SK-N-SH (cell line): ENCODE data around the gene HK2. TPM values are rescaled to one million over a fixed set of nuclear protein-coding genes. Genes with fewer than 3 reads are reported as not detected.

ENCODE experiments used
- CTCF ChIA-PET: fragments of 300-600, 350-600 bp; formaldehyde crosslinking; extraction: SDS; loops from one replicate; lab custom pipeline; 2021; lab: Yijun Ruan, JAX
- POLR2A ChIA-PET: fragments of 350-600 bp; sonication (Branson Sonifier 250); formaldehyde crosslinking; extraction: SDS; loops from one replicate; lab custom pipeline; 2020; ENCODE audit warnings: antibody characterized with exemption, inconsistent platforms; lab: Yijun Ruan, JAX
- DNase-seq: peaks from one replicate; pipeline ENCODE4 v3.0.0; 2012
- H2AFZ ChIP-seq: fragments of 200-600 bp; sonication (generic); 2 replicates; pipeline ENCODE4 v1.8.1; 2016; ENCODE audit warnings: antibody characterized with exemption, mild to moderate bottlenecking, low read depth
- H3F3A ChIP-seq: fragments of 200-600 bp; sonication (generic); replicated peaks from 2 replicates; pipeline ENCODE3; 2016; ENCODE audit warnings: antibody characterized with exemption, mild to moderate bottlenecking; ENCODE audit not compliant: insufficient read depth
- H3K27ac ChIP-seq, 2 experiments: fragments of 200-500 bp in 1 of 2; fragments of 200-600 bp in 1 of 2; sonication (Bioruptor generic) in 1 of 2; sonication (generic), shearing (Covaris generic) in 1 of 2; 2 replicates each; pipeline versions ENCODE4 v1.5.1 to v1.6.1; 2014 to 2016; ENCODE audit warnings: low read depth in 2 of 2, inconsistent platforms in 1 of 2, low read length in 1 of 2, mild to moderate bottlenecking in 1 of 2, mixed read lengths in 1 of 2
- H3K27me3 ChIP-seq: fragments of 200-600 bp; sonication (generic), shearing (Covaris generic); 2 replicates; pipeline ENCODE4 v1.6.1; 2016; ENCODE audit warnings: mixed run types; ENCODE audit not compliant: insufficient read depth
- H3K36me3 ChIP-seq, 2 experiments: fragments of 200-500 bp in 1 of 2; fragments of 200-600 bp in 1 of 2; sonication (Bioruptor generic) in 1 of 2; sonication (generic) in 1 of 2; replicated peaks in 1 of 2; 2 replicates each; pipeline versions ENCODE3 to v1.5.1; 2014 to 2016; ENCODE audit warnings: low read length in 1 of 2, mild to moderate bottlenecking in 1 of 2; ENCODE audit not compliant: insufficient read depth in 2 of 2, control insufficient read depth in 1 of 2
- H3K4me1 ChIP-seq, 2 experiments: fragments of 200-500 bp in 1 of 2; fragments of 200-600 bp in 1 of 2; sonication (Bioruptor generic) in 1 of 2; sonication (generic), shearing (Covaris generic) in 1 of 2; 2 replicates each; pipeline versions ENCODE4 v1.5.1 to v1.6.1; 2014 to 2016; ENCODE audit warnings: low read depth in 1 of 2, low read length in 1 of 2, mixed run types in 1 of 2; ENCODE audit not compliant: insufficient read depth in 2 of 2, control insufficient read depth in 1 of 2
- H3K4me2 ChIP-seq: fragments of 200-600 bp; sonication (generic), shearing (Covaris generic); 2 replicates; pipeline ENCODE4 v1.6.1; 2017; ENCODE audit warnings: mixed run types
- H3K4me3 ChIP-seq, 2 experiments: fragments of 200-500 bp in 1 of 2; fragments of 200-600 bp in 1 of 2; sonication (Bioruptor generic) in 1 of 2; sonication (generic), shearing (Covaris generic) in 1 of 2; 2 replicates each; pipeline versions ENCODE4 v1.5.1 to v1.8.1; 2014 to 2016; ENCODE audit warnings: low read depth in 2 of 2, inconsistent platforms in 1 of 2, low read length in 1 of 2, mild to moderate bottlenecking in 1 of 2, mixed read lengths in 1 of 2, moderate library complexity in 1 of 2
- H3K79me2 ChIP-seq: fragments of 200-600 bp; sonication (generic); 2 replicates; pipeline ENCODE4 v1.8.1; 2017; ENCODE audit warnings: mild to moderate bottlenecking; ENCODE audit not compliant: insufficient read depth
- H3K9ac ChIP-seq: fragments of 200-600 bp; sonication (generic); 2 replicates; pipeline ENCODE4 v1.6.1; 2017; ENCODE audit warnings: mixed run types
- H3K9me2 ChIP-seq: fragments of 200-600 bp; sonication (generic); 2 replicates; pipeline ENCODE4 v1.6.1; 2017; ENCODE audit warnings: mixed run types
- H3K9me3 ChIP-seq: fragments of 200-600 bp; sonication (generic); 2 replicates; pipeline ENCODE4 v1.6.1; 2017; ENCODE audit warnings: mixed run types, mild to moderate bottlenecking, moderate library complexity
- H4K20me1 ChIP-seq: fragments of 200-600 bp; sonication (generic); 2 replicates; pipeline ENCODE4 v1.6.1; 2017; ENCODE audit warnings: mild to moderate bottlenecking, mixed run types; ENCODE audit not compliant: insufficient read depth
- CTCF ChIP-seq: fragments of 200-600 bp; sonication (generic); IDR thresholded peaks from 2 replicates; pipeline ENCODE4 v1.6.1; 2017; ENCODE audit warnings: antibody characterized with exemption, mild to moderate bottlenecking, moderate library complexity
- ELF1 ChIP-seq: IDR thresholded peaks from 2 replicates; pipeline ENCODE4 v1.4.0; 2012
- EZH2phosphoT487 ChIP-seq: fragments of 200-600 bp; sonication (generic); IDR thresholded peaks from 2 replicates; pipeline ENCODE4 v1.6.1; 2017; ENCODE audit warnings: low read depth, mixed run types, mild to moderate bottlenecking, antibody characterized with exemption, moderate library complexity, borderline replicate concordance
- GATA2 ChIP-seq: sonication (generic); formaldehyde crosslinking; IDR thresholded peaks from 2 replicates; pipeline ENCODE4 v1.5.0; 2020; ENCODE audit warnings: mild to moderate bottlenecking, missing genetic modification reagents
- IRF3 ChIP-seq: fragments of 150-350 bp; IDR thresholded peaks from 2 replicates; pipeline ENCODE4 v1.6.1; 2016; ENCODE audit warnings: mild to moderate bottlenecking, low read depth, low read length
- MEF2A ChIP-seq: IDR thresholded peaks from 2 replicates; pipeline ENCODE4 v1.4.0; 2012; ENCODE audit warnings: low read depth, borderline replicate concordance
- MXI1 ChIP-seq: IDR thresholded peaks from 2 replicates; pipeline ENCODE4 v1.6.1; 2012; ENCODE audit warnings: mild to moderate bottlenecking, low read depth, low read length, improper control_type of control experiment
- NRF1 ChIP-seq: IDR thresholded peaks from 2 replicates; pipeline ENCODE4 v1.6.1; 2012; ENCODE audit warnings: low read depth, mild to moderate bottlenecking, low read length
- POLR2AphosphoS5 ChIP-seq: IDR thresholded peaks from 2 replicates; pipeline ENCODE4 v1.6.1; 2012; ENCODE audit warnings: low read depth, low read length
- RAD21 ChIP-seq: IDR thresholded peaks from 2 replicates; pipeline ENCODE4 v1.6.1; 2012; ENCODE audit warnings: mild to moderate bottlenecking, low read length
- RCOR1 ChIP-seq: fragments of 150-350 bp; IDR thresholded peaks from 2 replicates; pipeline ENCODE4 v1.6.1; 2017; ENCODE audit warnings: antibody characterized with exemption, low read length
- REST ChIP-seq: IDR thresholded peaks from 2 replicates; pipeline ENCODE4 v1.6.1; 2012; ENCODE audit warnings: mild to moderate bottlenecking, low read depth, low read length, moderate library complexity
- RXRA ChIP-seq: IDR thresholded peaks from 2 replicates; pipeline ENCODE4 v1.4.0; 2012; ENCODE audit warnings: low read depth, mild to moderate bottlenecking, borderline replicate concordance
- SMC3 ChIP-seq: IDR thresholded peaks from 2 replicates; pipeline ENCODE4 v1.6.1; 2012; ENCODE audit warnings: low read depth, low read length, improper control_type of control experiment
- TCF12 ChIP-seq: IDR thresholded peaks from 2 replicates; pipeline ENCODE4 v1.4.0; 2012
- USF1 ChIP-seq: IDR thresholded peaks from 2 replicates; pipeline ENCODE4 v1.4.0; 2012; ENCODE audit warnings: low read depth, borderline replicate concordance
- WGBS: methylation state at CpG from one replicate; pipeline ENCODE4 v1.1.6; 2017; ENCODE audit warnings: low lambda C conversion rate; 5-methylcytosine and 5-hydroxymethylcytosine counted together
- polyA plus RNA-seq, 3 experiments: library from polyadenylated mRNA; depleted of rRNA; stranded (reverse); fragments of >200 nt; gene quantifications; 2 replicates each; pipeline ENCODE4 v1.2.3, GENCODE V29; 2012

Gene HK2
- polyA plus RNA-seq, 1 of the 3 experiments (the other 2 are of a cell fraction), result 13.5 TPM

- no peaks in the 10 kb centered on the region for H3K36me3 ChIP-seq
- POLR2A ChIA-PET, result no interaction called here
Observed at GRCh38 chr2:74937221-74937880, 103.4 kb downstream of the HK2 start.

More at GRCh38 chr2:74937221-74937880, 103.4 kb downstream of the HK2 start:
- TF ChIP-seq RCOR1 (no peak), GATA2 (CRISPR knock-in tag) (no peak), IRF3 (no peak), ELF1 (no peak), MEF2A (no peak), RXRA (no peak), CTCF (no peak), NRF1 (no peak), TCF12 (no peak), REST (no peak), SMC3 (no peak), USF1 (no peak), EZH2phosphoT487 (no peak), MXI1 (no peak), POLR2AphosphoS5 (no peak), RAD21 (no peak)
- TF ChIP-seq, all 33 proteins: peak for 0
- H3K9ac ChIP-seq, result no peak overlapping the region
- H2AFZ ChIP-seq, result no peak overlapping the region
- 60% methylated on average over 6 of the region's 6 CpGs for WGBS
- H3K27ac ChIP-seq, result no peak overlapping the region
- H3K4me1 ChIP-seq, result no peaks in the 10 kb centered on the region; a peak in 1 of 4 replicates
- H3K27me3 ChIP-seq, result no peaks in the 10 kb centered on the region
- DNase-seq, result no peak
- CTCF ChIA-PET, result no interaction called here
- no peak overlapping the region for H3K4me2 ChIP-seq
- H3F3A ChIP-seq, result no peaks in the 10 kb centered on the region
- no peaks in the 10 kb centered on the region for H3K9me2 ChIP-seq
- H4K20me1 ChIP-seq, result no peaks in the 10 kb centered on the region
- H3K9me3 ChIP-seq, result no peaks in the 10 kb centered on the region
- H3K79me2 ChIP-seq, result no peaks in the 10 kb centered on the region
- no peak overlapping the region for H3K4me3 ChIP-seq
